ENCODE results near the gene RBM33. TPM values are rescaled to one million over a fixed set of nuclear protein-coding genes. Genes with fewer than 3 reads are reported as not detected.

Gene RBM33
- polyA plus RNA-seq, 2 of the 4 experiments (the other 2 are of a cell fraction), result 21.7 to 21.9 TPM

GRCh38 chr7:155722118-155722517 lies 77.7 kb downstream of the RBM33 start:
- CTCF ChIA-PET, result interaction anchor here (1.9 kb wide), 1 partner anchor 123 kb away, joined by 12 read pairs; no protein-coding TSS in a partner anchor
- peak; percentile 56 for FAIRE-seq

GRCh38 chr7:155722936-155723335 lies 78.5 kb downstream of the RBM33 start:
- ATAC-seq (no peak), FAIRE-seq (no peak), DNase-seq (ENCODE audit: low read depth in 1 of 2, low spot score in 1 of 2) (no peak)
- Histone ChIP-seq H3K4me3 (no peak overlapping the region), H3K4me2 (no peak overlapping the region), H3K4me1 (no peaks in the 10 kb centered on the region), H3K9me3 (no peaks in the 10 kb centered on the region), H3K27ac (no peak overlapping the region)
- ChIA-PET POLR2A (no interaction called here), CTCF (interaction anchor here (1.4 to 1.9 kb wide), 2 partner anchors 14 to 124 kb away, joined by 4 to 12 read pairs; no protein-coding TSS in a partner anchor)
- WGBS (ENCODE audit: missing lambda C conversion rate), result 84% methylated on average over 4 of the region's 4 CpGs
- TF ChIP-seq HEYL (CRISPR knock-in tag; IDR thresholded peaks at IDR 0.05) (no peak), POLR2A (IDR thresholded peaks at IDR 0.05; ENCODE audit: low read length) (no peak), HDAC2 (IDR thresholded peaks at IDR 0.05) (no peak), REST (IDR thresholded peaks at IDR 0.05) (no peak), HES2 (IDR thresholded peaks at IDR 0.05) (no peak), ZNF302 (CRISPR knock-in tag; IDR thresholded peaks at IDR 0.05) (no peak), RAD21 (conservative IDR thresholded peaks at IDR 0.05 in 1 of 2, IDR thresholded peaks at IDR 0.05 in 1 of 2) (no peak), USF2 (IDR thresholded peaks at IDR 0.05) (no peak), ZSCAN20 (CRISPR knock-in tag; IDR thresholded peaks at IDR 0.05) (no peak), MYC (IDR thresholded peaks at IDR 0.05; ENCODE audit: borderline replicate concordance, low read length) (no peak), ATOH8 (CRISPR knock-in tag; IDR thresholded peaks at IDR 0.05; ENCODE audit: low read depth) (no peak), KDM5A (IDR thresholded peaks at IDR 0.05) (no peak), FOSL2 (IDR thresholded peaks at IDR 0.05) (no peak), FOSL2 (CRISPR knock-in tag; IDR thresholded peaks at IDR 0.05) (no peak), GATA3 (IDR thresholded peaks at IDR 0.05; ENCODE audit: borderline replicate concordance) (no peak), MAZ (IDR thresholded peaks at IDR 0.05; ENCODE audit: borderline replicate concordance, low read depth, low read length) (no peak), BHLHE40 (IDR thresholded peaks at IDR 0.05; ENCODE audit: low read depth, low read length) (no peak), JUNB (IDR thresholded peaks at IDR 0.05) (no peak), HOXB13 (CRISPR knock-in tag; IDR thresholded peaks at IDR 0.05; ENCODE audit: low read depth) (no peak), SMC3 (IDR thresholded peaks at IDR 0.05) (no peak)

More at GRCh38 chr7:155722118-155722517, 77.7 kb downstream of the RBM33 start:
- no peak for TF ChIP-seq ZC3H11A (IDR thresholded peaks at IDR 0.05)
- TF ChIP-seq EHMT2 (IDR thresholded peaks at IDR 0.05; ENCODE audit: low read depth), result no peak
- TF ChIP-seq SREBF2 (IDR thresholded peaks at IDR 0.05), result no peak
- TF ChIP-seq EP300 (IDR thresholded peaks at IDR 0.05), result no peak
- no peak for TF ChIP-seq KDM5A (IDR thresholded peaks at IDR 0.05)
- no peak for TF ChIP-seq CHD2 (IDR thresholded peaks at IDR 0.05; ENCODE audit: low read length, partially characterized antibody)
- TF ChIP-seq MAFK (IDR thresholded peaks at IDR 0.05; ENCODE audit: partially characterized antibody), result no peak
- TF ChIP-seq HDAC2 (IDR thresholded peaks at IDR 0.05), result no peak
- TF ChIP-seq PBX3 (IDR thresholded peaks at IDR 0.05), result no peak
- TF ChIP-seq JUNB (IDR thresholded peaks at IDR 0.05), result no peak
- no peak for TF ChIP-seq FOXS1 (CRISPR knock-in tag; IDR thresholded peaks at IDR 0.05)
- TF ChIP-seq SMC3 (IDR thresholded peaks at IDR 0.05), result no peak
- Histone ChIP-seq H3K27ac (no peak overlapping the region), H3K4me3 (no peak overlapping the region), H3K9me3 (no peaks in the 10 kb centered on the region), H3K4me2 (no peak overlapping the region), H3K4me1 (no peaks in the 10 kb centered on the region)
- POLR2A ChIA-PET, result no interaction called here
- ATAC-seq (no peak), DNase-seq (ENCODE audit: low read depth in 1 of 2, low spot score in 1 of 2) (no peak)
- WGBS (ENCODE audit: missing lambda C conversion rate), result 97% methylated on average over 2 of the region's 2 CpGs

Measured in A549 (cell line).